ENCODE data around the gene HDAC11. TPM values are rescaled to one million over a fixed set of nuclear protein-coding genes. Genes with fewer than 3 reads are reported as not detected.
A peak's percentile ranks its signal among the peaks of the same experiment; 100 is the strongest.

Gene HDAC11
- total and polyA plus RNA-seq, 2 of the 4 experiments (the other 2 are of a cell fraction): 9.1 to 11.4 TPM

DNA sequence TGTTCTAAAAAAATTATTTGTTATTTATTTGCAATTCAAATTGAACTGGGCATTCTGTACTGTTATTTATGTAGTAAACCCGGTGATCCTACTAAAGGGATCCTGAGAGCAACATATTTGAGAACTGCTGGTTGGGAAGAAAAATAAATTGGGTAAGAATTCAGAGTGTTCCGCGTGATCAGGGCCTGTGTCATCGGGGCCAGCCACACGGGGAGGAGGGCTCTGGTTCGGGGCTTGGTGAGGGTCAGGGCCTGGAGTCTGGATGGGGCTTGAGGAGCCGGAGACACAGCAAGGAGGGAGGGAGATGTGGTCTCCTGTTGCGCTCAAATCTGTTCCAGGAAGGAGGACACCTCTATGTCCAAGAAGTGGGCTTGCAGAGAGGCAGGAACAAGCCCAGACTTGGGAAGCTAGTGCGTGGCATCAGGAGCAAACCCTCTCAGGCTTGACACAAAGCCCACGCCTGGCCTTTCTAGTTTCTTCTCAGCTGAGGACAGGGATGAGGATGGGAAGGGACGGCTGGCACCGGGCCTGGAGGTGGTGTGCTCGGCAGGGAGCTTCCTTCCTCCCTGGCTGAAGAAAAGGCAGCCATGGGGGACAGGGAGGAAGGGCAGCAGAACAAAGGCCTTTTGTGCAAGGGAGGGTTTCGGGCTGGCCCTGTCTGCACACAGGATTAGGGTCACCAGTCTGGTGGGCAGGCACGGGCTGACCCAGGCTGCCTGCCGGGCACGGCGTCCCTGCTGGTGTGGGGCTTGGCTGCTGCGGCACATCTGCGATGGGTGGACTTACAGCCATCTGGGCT is 45.9 kb downstream of the HDAC11 start:
- TF ChIP-seq, protein P1, sequence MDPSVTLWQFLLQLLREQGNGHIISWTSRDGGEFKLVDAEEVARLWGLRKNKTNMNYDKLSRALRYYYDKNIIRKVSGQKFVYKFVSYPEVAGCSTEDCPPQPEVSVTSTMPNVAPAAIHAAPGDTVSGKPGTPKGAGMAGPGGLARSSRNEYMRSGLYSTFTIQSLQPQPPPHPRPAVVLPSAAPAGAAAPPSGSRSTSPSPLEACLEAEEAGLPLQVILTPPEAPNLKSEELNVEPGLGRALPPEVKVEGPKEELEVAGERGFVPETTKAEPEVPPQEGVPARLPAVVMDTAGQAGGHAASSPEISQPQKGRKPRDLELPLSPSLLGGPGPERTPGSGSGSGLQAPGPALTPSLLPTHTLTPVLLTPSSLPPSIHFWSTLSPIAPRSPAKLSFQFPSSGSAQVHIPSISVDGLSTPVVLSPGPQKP (IDR thresholded peaks at IDR 0.05; ENCODE audit: borderline replicate concordance, low read depth, low read length): no peak
- Histone ChIP-seq H3K4me3 (ENCODE audit: insufficient read depth, low read depth, low read length) (no peak overlapping the region), H2BK20ac (ENCODE audit: low read depth, low read length) (peak overlapping the region; percentile 22), H3K18ac (ENCODE audit: low read depth, low read length) (peak overlapping the region; percentile 69), H3K4me2 (ENCODE audit: low read depth, low read length) (no peak overlapping the region), H3K4ac (ENCODE audit: low read depth, low read length) (peak overlapping the region; percentile 82), H3K23ac (ENCODE audit: low read depth, low read length) (0 out of 2 replicates have a peak overlapping the region, but pooled peaks have one; percentile 4), H2BK15ac (ENCODE audit: low read depth, low read length) (peak overlapping the region; percentile 94; the same call in 2 of the 3 replicates), H2AFZ (replicated peaks; ENCODE audit: low read length, poor library complexity) (peak overlapping the region; percentile 47), H2BK120ac (ENCODE audit: low read depth, low read length) (peak overlapping the region; percentile 92), H3K9me1 (ENCODE audit: insufficient read depth, low read length) (no peaks in the 10 kb centered on the region), H4K5ac (ENCODE audit: low read depth, low read length) (peak overlapping the region; percentile 88), H4K91ac (ENCODE audit: insufficient read depth, low read depth, low read length) (peak overlapping the region; percentile 66), H3K9ac (ENCODE audit: low read depth, low read length) (no peak overlapping the region), H2BK5ac (ENCODE audit: low read depth, low read length, poor library complexity, severe bottlenecking) (peak overlapping the region; percentile 72), H3K79me1 (ENCODE audit: low read depth in 1 of 2, low read length in 2 of 2) (no peaks in the 10 kb centered on the region), H3K56ac (ENCODE audit: extremely low read depth, insufficient read depth, low read length) (no peak overlapping the region), H3K9me3 (ENCODE audit: control insufficient read depth, insufficient read depth, low read length) (no peaks in the 10 kb centered on the region), H3K4me1 (ENCODE audit: control insufficient read depth, insufficient read depth, low read length) (peaks cover 5% of the 10 kb centered on the region), H2AK9ac (replicated peaks; ENCODE audit: low read depth, low read length, poor library complexity) (peak overlapping the region; percentile 96), H2AK5ac (ENCODE audit: low read depth, low read length) (peak overlapping the region; percentile 43; the same call in 1 of the 2 replicates), H3K27ac (ENCODE audit: insufficient read depth, low read length) (peak overlapping the region; percentile 62; the same call in 1 of the 2 replicates), H3K36me3 (ENCODE audit: control insufficient read depth, insufficient read depth, low read length) (no peaks in the 10 kb centered on the region), H4K8ac (ENCODE audit: low read depth in 2 of 2, low read length in 2 of 2) (peak overlapping the region; percentile 62 to 99), H4K20me1 (ENCODE audit: insufficient read depth, low read length) (no peaks in the 10 kb centered on the region), H3K14ac (replicated peaks; ENCODE audit: low read depth, low read length) (peak overlapping the region; percentile 50), H3K27me3 (ENCODE audit: control insufficient read depth, insufficient read depth, low read length) (peaks cover 2% of the 10 kb centered on the region; the same call in 1 of the 2 replicates)
- ChIA-PET CTCF (no interaction called here), POLR2A (ENCODE audit: unreplicated experiment) (interaction anchor here (0.5 to 0.7 kb wide), 2 partner anchors 10 to 54 kb away, joined by 3 read pairs; no protein-coding TSS in a partner anchor)
- dilution Hi-C loops (cut with HindIII; ENCODE audit: low sequenced_read_pairs, unreplicated experiment): no loop called here
- DNase-seq (no peak), ATAC-seq (ENCODE audit: low read depth) (no peak; the same call in none of the 2 replicates)
- no TSS peak for BruUV-seq (replicated peaks)
- 100% methylated on average over 1 of the region's 20 CpGs; no CpG with 5 or more reads in 1 of the 2 experiments for WGBS, 2 experiments (ENCODE audit: extremely low coverage in 2 of 2, insufficient read length in 1 of 2)
- in situ Hi-C loops (cut with MboI; ENCODE audit: low sequenced_read_pairs): no loop called here
- intact Hi-C loops (cut with micrococcal nuclease): no loop called here

Measured in IMR-90 (cell line).